Dedifferentiated amniotic fluid mesenchymal stem cell (primary cell): ENCODE measurements around the gene HEMK1.

Source experiments
- DNase-seq: peaks from one replicate; pipeline ENCODE4 v3.0.0-alpha.2; 2016; ENCODE audit errors: extremely low spot score

The HEMK1 gene

GRCh38 chr3:50574444-50574831 lies 5.1 kb downstream of the HEMK1 start:
- no peak for DNase-seq

GRCh38 chr3:50575372-50575771 lies 6.0 kb downstream of the HEMK1 start:
- DNase-seq: no peak

GRCh38 chr3:50577348-50577747 lies 8.0 kb downstream of the HEMK1 start:
- DNase-seq: no peak

- no peak for DNase-seq
Measured at GRCh38 chr3:50580683-50581458, 11.5 kb downstream of the HEMK1 start.

- no peak for DNase-seq
Measured at GRCh38 chr3:50581459-50581842, 12.1 kb downstream of the HEMK1 start.

GRCh38 chr3:50582083-50582482 lies 12.8 kb downstream of the HEMK1 start:
- no peak for DNase-seq

GRCh38 chr3:50583897-50584296 lies 14.6 kb downstream of the HEMK1 start:
- DNase-seq: no peak

- no peak for DNase-seq
Measured at GRCh38 chr3:50584391-50584790, 15.1 kb downstream of the HEMK1 start.

GRCh38 chr3:50585919-50586762 lies 16.8 kb downstream of the HEMK1 start:
- no peak for DNase-seq

- DNase-seq: no peak
Measured at GRCh38 chr3:50586763-50587070, 17.4 kb downstream of the HEMK1 start.

- no peak for DNase-seq
Measured at GRCh38 chr3:50587373-50587772, 18.1 kb downstream of the HEMK1 start.

GRCh38 chr3:50587806-50588758 lies 18.8 kb downstream of the HEMK1 start:
- no peak for DNase-seq

GRCh38 chr3:50588759-50589433 lies 19.6 kb downstream of the HEMK1 start:
- DNase-seq: no peak

- no peak for DNase-seq
Measured at GRCh38 chr3:50591196-50591741, 21.9 kb downstream of the HEMK1 start.

- DNase-seq: no peak
Measured at GRCh38 chr3:50592568-50592967, 23.2 kb downstream of the HEMK1 start.

GRCh38 chr3:50594253-50594785 lies 25.0 kb downstream of the HEMK1 start:
- DNase-seq: no peak

GRCh38 chr3:50599115-50599715 lies 29.9 kb downstream of the HEMK1 start:
- no peak for DNase-seq

GRCh38 chr3:50599716-50600118 lies 30.4 kb downstream of the HEMK1 start:
- no peak for DNase-seq

- DNase-seq: no peak
Measured at GRCh38 chr3:50600141-50600753, 30.9 kb downstream of the HEMK1 start.
